Measurements from ENCODE around the gene EVI5.

Gene EVI5

GRCh38 chr1:92505015-92505692 is 279.8 kb downstream of the EVI5 start:
- no peak for FAIRE-seq

GRCh38 chr1:92504291-92505014 is 280.5 kb downstream of the EVI5 start:
- no peak for FAIRE-seq

- FAIRE-seq, result no peak
Measured at GRCh38 chr1:92503926-92504285, 281.0 kb downstream of the EVI5 start.

GRCh38 chr1:92503043-92503925 is 281.6 kb downstream of the EVI5 start:
- FAIRE-seq, result no peak

GRCh38 chr1:92502247-92502646 is 282.7 kb downstream of the EVI5 start:
- no peak for FAIRE-seq

GRCh38 chr1:92500552-92500951 is 284.4 kb downstream of the EVI5 start:
- no peak for FAIRE-seq

GRCh38 chr1:92495392-92496063 is 289.4 kb downstream of the EVI5 start:
- no peak for FAIRE-seq

- FAIRE-seq, result no peak
Measured at GRCh38 chr1:92494485-92495141, 290.3 kb downstream of the EVI5 start.

GRCh38 chr1:92493139-92493538 is 291.8 kb downstream of the EVI5 start:
- no peak for FAIRE-seq

- no peak for FAIRE-seq
Measured at GRCh38 chr1:92488832-92489231, 296.1 kb downstream of the EVI5 start.

GRCh38 chr1:92488416-92488815 is 296.5 kb downstream of the EVI5 start:
- no peak for FAIRE-seq

GRCh38 chr1:92487078-92487605 is 297.8 kb downstream of the EVI5 start:
- no peak for FAIRE-seq

- FAIRE-seq, result no peak
Measured at GRCh38 chr1:92486251-92487077, 298.4 kb downstream of the EVI5 start, which contains the start of gene GFI1. Gene GFI1 (minus strand): TSS chr1:92486925. CDS start chr1:92483487, 3,438 bp downstream.

- FAIRE-seq, result no peak
Measured at GRCh38 chr1:92485381-92486250, 299.3 kb downstream of the EVI5 start.

GRCh38 chr1:92484472-92485380 is 300.2 kb downstream of the EVI5 start:
- no peak for FAIRE-seq

- FAIRE-seq, result no peak
Measured at GRCh38 chr1:92483610-92484471, 301.1 kb downstream of the EVI5 start.

- FAIRE-seq, result no peak
Measured at GRCh38 chr1:92482665-92483609, 302.0 kb downstream of the EVI5 start.

All from A204.1 (cell line).